HG03558 (cell line): ENCODE results near the gene ZNF575.
"Not testable (repeated sequence)": the region's sequence is repeated elsewhere in the genome, so short reads cannot be mapped to it uniquely, and the experiment has no call there.

Source experiments
- ATAC-seq: cut with Tn5 transposase; IDR thresholded peaks from one replicate; pipeline ENCODE4 v1.9.1; 2021; ENCODE audit warnings: moderate number of reproducible peaks; ENCODE audit not compliant: unreplicated experiment; ENCODE audit errors: extremely low read depth

The ZNF575 gene

GRCh38 chr19:43538922-43539321, 5.9 kb downstream of the ZNF575 start:
- ATAC-seq, result no peak

GRCh38 chr19:43540381-43540780, 7.4 kb downstream of the ZNF575 start:
- ATAC-seq, result no peak

GRCh38 chr19:43541920-43542650, 9.1 kb downstream of the ZNF575 start:
- no peak for ATAC-seq

- ATAC-seq, result no peak
These were observed 11.1 kb downstream of the ZNF575 start for GRCh38 chr19:43544077-43544476.

- ATAC-seq, result no peak
These were observed 12.3 kb downstream of the ZNF575 start for GRCh38 chr19:43545276-43545675.

GRCh38 chr19:43545981-43546380, 13.0 kb downstream of the ZNF575 start:
- ATAC-seq, result no peak

GRCh38 chr19:43546581-43546980, 13.6 kb downstream of the ZNF575 start:
- ATAC-seq, result no peak

GRCh38 chr19:43547926-43548325, 14.9 kb downstream of the ZNF575 start:
- not testable (repeated sequence) for ATAC-seq

- no peak for ATAC-seq
These were observed 15.7 kb downstream of the ZNF575 start for GRCh38 chr19:43548706-43549105.

- ATAC-seq, result no peak
These were observed 18.6 kb downstream of the ZNF575 start for GRCh38 chr19:43551399-43552197.

GRCh38 chr19:43552198-43552450, 19.1 kb downstream of the ZNF575 start:
- no peak for ATAC-seq

- ATAC-seq, result no peak
These were observed 19.6 kb downstream of the ZNF575 start for GRCh38 chr19:43552616-43553015.

- no peak for ATAC-seq
These were observed 20.7 kb downstream of the ZNF575 start for GRCh38 chr19:43553656-43554055.

GRCh38 chr19:43554317-43554895, 21.4 kb downstream of the ZNF575 start:
- ATAC-seq, result no peak

- no peak for ATAC-seq
These were observed 22.3 kb downstream of the ZNF575 start for GRCh38 chr19:43555185-43555770.

GRCh38 chr19:43560687-43561086, 27.7 kb downstream of the ZNF575 start:
- ATAC-seq, result no peak

- ATAC-seq, result no peak
These were observed 28.4 kb downstream of the ZNF575 start for GRCh38 chr19:43561139-43561970.

GRCh38 chr19:43562226-43562697, 29.3 kb downstream of the ZNF575 start:
- ATAC-seq, result no peak

GRCh38 chr19:43562698-43563241, 29.8 kb downstream of the ZNF575 start:
- ATAC-seq, result no peak
